Measurements from ENCODE around the gene OXER1.

OXER1 gene

GRCh38 chr2:42800461-42800962 lies 36.6 kb upstream of the OXER1 start:
- DNase-seq (no peak), ATAC-seq (replicated peaks) (no peak)
- no peak overlapping the region for H3K4me3 Mint-ChIP-seq
- no peaks in the 10 kb centered on the region for H3K9me3 Mint-ChIP-seq
- H3K27me3 Mint-ChIP-seq, result no peaks in the 10 kb centered on the region
- H3K4me1 Mint-ChIP-seq, result peaks cover 10 to 12% of the 10 kb centered on the region in 2 donors
- H3K36me3 Mint-ChIP-seq, result peaks cover 7 to 12% of the 10 kb centered on the region in 2 donors
- H3K27ac Mint-ChIP-seq, result no peak overlapping the region

GRCh38 chr2:42799881-42800280 lies 35.9 kb upstream of the OXER1 start:
- H3K27ac Mint-ChIP-seq, result no peak overlapping the region
- peaks cover 7 to 13% of the 10 kb centered on the region in 2 donors for H3K36me3 Mint-ChIP-seq
- no peak overlapping the region for H3K4me3 Mint-ChIP-seq
- H3K27me3 Mint-ChIP-seq, result no peaks in the 10 kb centered on the region
- H3K9me3 Mint-ChIP-seq, result no peaks in the 10 kb centered on the region
- peaks cover 11 to 19% of the 10 kb centered on the region in 2 donors for H3K4me1 Mint-ChIP-seq
- ATAC-seq (replicated peaks), result no peak
- no peak for DNase-seq

DNA sequence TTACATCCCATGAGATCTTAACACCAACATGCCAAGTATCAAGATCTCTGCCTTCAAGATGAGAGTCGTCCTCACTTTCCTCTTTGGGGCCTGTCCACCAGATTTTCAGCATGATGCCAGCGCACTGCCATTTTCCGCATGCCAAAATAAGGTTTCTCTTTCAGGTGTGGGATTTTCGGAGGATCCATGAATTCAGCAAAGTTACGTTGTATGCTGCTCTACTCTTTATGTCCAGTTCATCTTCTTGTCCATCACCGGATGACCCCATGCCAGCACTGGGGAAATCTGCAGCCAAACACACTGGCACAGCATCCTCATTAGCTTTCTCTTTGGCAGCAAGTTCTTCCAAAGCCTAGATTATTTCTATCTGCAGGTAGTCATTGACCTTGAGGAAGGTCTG lies 33.3 kb upstream of the OXER1 start:
- no peak overlapping the region for H3K4me3 Mint-ChIP-seq
- no peak overlapping the region for H3K27ac Mint-ChIP-seq
- DNase-seq (no peak), ATAC-seq (replicated peaks) (no peak)
- peaks cover 22 to 41% of the 10 kb centered on the region in 2 donors for H3K4me1 Mint-ChIP-seq
- H3K36me3 Mint-ChIP-seq, result peaks cover 13 to 19% of the 10 kb centered on the region in 2 donors
- no peaks in the 10 kb centered on the region for H3K27me3 Mint-ChIP-seq
- H3K9me3 Mint-ChIP-seq, result no peaks in the 10 kb centered on the region

GRCh38 chr2:42796427-42797248 lies 32.7 kb upstream of the OXER1 start:
- no peak for DNase-seq
- Mint-ChIP-seq H3K27me3 (no peaks in the 10 kb centered on the region), H3K27ac (peak overlapping the region; percentile 33), H3K9me3 (no peaks in the 10 kb centered on the region), H3K4me1 (peaks cover 27 to 47% of the 10 kb centered on the region in 2 donors), H3K36me3 (peaks cover 13 to 18% of the 10 kb centered on the region in 2 donors), H3K4me3 (peak overlapping the region in 1 of 2 donors; percentile 1)
- ATAC-seq (replicated peaks), result peak in 1 of 2 donors; percentile 57

DNA sequence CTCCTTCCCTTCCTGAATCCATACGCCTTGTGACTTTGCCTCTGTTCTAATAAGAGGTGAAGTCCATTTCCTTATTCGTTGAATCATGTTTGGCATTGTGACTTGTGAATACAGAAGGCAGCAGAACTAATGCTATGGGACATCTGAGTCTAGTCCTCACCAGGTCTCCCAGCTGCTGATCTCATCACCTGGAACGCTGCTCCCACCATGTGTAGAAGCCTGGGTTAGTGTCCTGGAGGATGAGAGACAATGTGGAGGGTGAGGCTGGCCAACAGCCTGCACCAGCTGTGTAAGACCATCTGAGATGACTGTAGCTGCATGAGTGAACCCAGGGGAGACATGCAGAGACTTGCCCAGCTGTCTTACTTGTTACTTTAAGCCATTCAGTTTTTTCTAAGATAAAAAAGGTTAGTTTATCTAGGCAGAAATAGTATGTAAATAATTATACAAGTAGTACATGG lies 31.9 kb upstream of the OXER1 start:
- Mint-ChIP-seq H3K9me3 (no peaks in the 10 kb centered on the region), H3K36me3 (peaks cover 14 to 19% of the 10 kb centered on the region in 2 donors), H3K4me1 (peaks cover 35 to 55% of the 10 kb centered on the region in 2 donors), H3K27ac (peak overlapping the region; percentile 81), H3K27me3 (no peaks in the 10 kb centered on the region), H3K4me3 (no peak overlapping the region)
- no peak for DNase-seq
- no peak for ATAC-seq (replicated peaks)

DNA sequence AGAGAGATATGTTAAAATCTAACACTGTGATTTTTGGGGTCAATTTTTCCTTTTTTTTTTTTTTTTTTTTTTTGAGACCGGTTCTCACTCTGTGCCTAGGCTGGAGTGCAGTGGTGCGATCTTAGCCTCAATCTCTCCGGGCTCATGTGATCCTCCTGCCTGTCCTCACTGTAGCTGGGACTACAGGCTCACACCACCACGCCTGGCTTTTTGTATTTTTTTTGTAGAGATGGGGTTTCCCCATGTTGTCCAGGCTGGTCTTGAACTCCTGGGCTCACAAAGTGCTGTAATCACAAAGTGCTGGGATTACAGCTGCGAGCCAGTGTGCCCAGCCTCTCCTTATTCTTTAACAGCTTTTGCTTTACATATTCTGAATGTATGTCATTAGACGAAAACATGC lies 31.3 kb upstream of the OXER1 start:
- no peaks in the 10 kb centered on the region for H3K27me3 Mint-ChIP-seq
- H3K9me3 Mint-ChIP-seq, result no peaks in the 10 kb centered on the region
- no peak for ATAC-seq (replicated peaks)
- no peak overlapping the region for H3K4me3 Mint-ChIP-seq
- peak overlapping the region; percentile 81 for H3K27ac Mint-ChIP-seq
- peaks cover 11 to 19% of the 10 kb centered on the region in 2 donors for H3K36me3 Mint-ChIP-seq
- no peak for DNase-seq
- H3K4me1 Mint-ChIP-seq, result peaks cover 34 to 56% of the 10 kb centered on the region in 2 donors

DNA sequence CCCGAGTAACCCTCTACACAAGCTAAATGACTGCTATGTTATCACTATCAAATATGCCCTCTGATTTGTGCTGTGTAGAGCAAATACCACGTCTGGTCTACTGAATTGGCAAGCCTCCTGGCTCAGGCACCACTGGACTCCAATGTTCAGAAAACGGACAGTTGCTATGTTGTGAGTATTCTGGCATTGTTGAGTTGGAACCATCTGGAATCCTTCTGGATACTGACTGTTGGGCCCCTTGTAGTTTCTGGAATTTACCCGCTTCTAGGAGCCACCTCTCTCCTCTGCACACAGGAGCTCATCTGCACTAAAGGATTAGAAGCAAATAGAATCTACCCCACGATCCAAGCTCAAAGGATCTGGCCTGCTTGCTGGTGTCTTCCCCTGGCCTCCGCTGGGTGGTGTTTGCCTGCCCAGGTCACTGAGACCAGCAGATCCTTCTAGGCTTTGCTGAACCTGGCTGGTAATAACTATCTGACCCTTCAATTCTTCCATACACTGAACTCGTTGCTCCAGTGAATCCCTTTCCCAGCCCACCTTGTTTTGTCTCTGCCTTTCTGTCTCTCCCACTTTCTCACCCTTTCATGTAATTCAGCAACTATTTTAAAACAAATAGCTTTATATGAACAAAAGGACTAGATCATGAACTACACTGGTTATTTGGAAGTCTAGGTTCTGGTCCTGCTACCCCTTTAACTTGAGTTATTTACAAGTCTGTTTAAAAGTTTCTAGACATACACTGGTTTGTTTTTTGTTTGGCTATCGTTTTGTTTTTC lies 30.5 kb upstream of the OXER1 start:
- no peak for ATAC-seq (replicated peaks)
- Mint-ChIP-seq H3K36me3 (peaks cover 15 to 21% of the 10 kb centered on the region in 2 donors), H3K27ac (no peak overlapping the region), H3K27me3 (no peaks in the 10 kb centered on the region), H3K4me1 (peaks cover 34 to 56% of the 10 kb centered on the region in 2 donors), H3K9me3 (no peaks in the 10 kb centered on the region), H3K4me3 (peak overlapping the region; percentile 42)
- no peak for DNase-seq

- peaks cover 35 to 59% of the 10 kb centered on the region in 2 donors for H3K4me1 Mint-ChIP-seq
- DNase-seq, result no peak
- ATAC-seq (replicated peaks), result peak in 1 of 2 donors; percentile 1
- no peaks in the 10 kb centered on the region for H3K27me3 Mint-ChIP-seq
- no peaks in the 10 kb centered on the region for H3K9me3 Mint-ChIP-seq
- H3K4me3 Mint-ChIP-seq, result peak overlapping the region; percentile 88 to 90
- H3K27ac Mint-ChIP-seq, result peak overlapping the region; percentile 2
- H3K36me3 Mint-ChIP-seq, result peaks cover 15 to 23% of the 10 kb centered on the region in 2 donors
Measured at GRCh38 chr2:42793334-42794270, 29.7 kb upstream of the OXER1 start.

- Mint-ChIP-seq H3K36me3 (peaks cover 15 to 20% of the 10 kb centered on the region in 2 donors), H3K4me3 (peak within 1 kb of the TSS; percentile 88 to 90), H3K9me3 (no peaks in the 10 kb centered on the region), H3K27ac (peak within 1 kb of the TSS; percentile 94), H3K4me1 (peaks cover 42 to 67% of the 10 kb centered on the region in 2 donors), H3K27me3 (no peaks in the 10 kb centered on the region)
- ATAC-seq (replicated peaks), result peak; percentile 62 to 64
- peak; percentile 39 for DNase-seq
Measured at GRCh38 chr2:42792583-42793333, 28.8 kb upstream of the OXER1 start, which contains the start of gene HAAO. Gene HAAO, minus strand, starts transcription at chr2:42792583. Its CDS starts 47 bp downstream, at chr2:42792536.

DNA sequence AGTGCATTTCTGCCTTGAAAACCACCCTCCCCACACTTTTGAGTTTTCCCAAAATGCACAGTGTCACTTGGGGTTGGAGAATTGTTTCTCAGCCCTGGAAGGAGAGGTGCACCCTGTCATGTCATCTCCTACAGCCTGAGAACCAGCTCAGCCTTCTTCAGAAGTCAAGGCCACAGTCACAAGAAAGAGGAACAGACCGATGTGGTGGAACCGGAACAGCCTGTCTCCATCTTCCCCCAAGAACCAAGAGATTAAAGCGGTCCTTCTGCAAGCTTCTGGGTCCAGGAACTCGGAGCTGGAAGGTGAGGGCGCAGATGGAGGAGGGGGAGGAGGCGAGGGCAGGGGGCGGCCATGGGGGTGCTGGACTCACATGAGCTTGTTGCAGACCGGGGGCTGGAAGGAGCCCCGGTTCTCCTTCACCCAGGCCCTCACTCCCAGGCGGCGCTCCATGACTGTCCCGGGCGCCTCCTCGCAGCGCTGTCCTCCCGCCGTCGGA lies 28.2 kb upstream of the OXER1 start:
- Mint-ChIP-seq H3K9me3 (no peaks in the 10 kb centered on the region), H3K36me3 (peaks cover 15 to 20% of the 10 kb centered on the region in 2 donors), H3K4me1 (peaks cover 42 to 70% of the 10 kb centered on the region in 2 donors), H3K27me3 (no peaks in the 10 kb centered on the region), H3K27ac (peak overlapping the region; percentile 94), H3K4me3 (peak overlapping the region; percentile 88 to 90)
- peak; percentile 65 to 67 for ATAC-seq (replicated peaks)
- no peak for DNase-seq

- Mint-ChIP-seq H3K4me1 (peaks cover 41 to 67% of the 10 kb centered on the region in 2 donors), H3K27me3 (no peaks in the 10 kb centered on the region)
- ATAC-seq (replicated peaks), result no peak
Measured at GRCh38 chr2:42791606-42792005, 27.7 kb upstream of the OXER1 start.

GRCh38 chr2:42789751-42790150 lies 25.8 kb upstream of the OXER1 start:
- Mint-ChIP-seq H3K36me3 (peaks cover 10 to 18% of the 10 kb centered on the region in 2 donors), H3K4me3 (no peak overlapping the region)

More at GRCh38 chr2:42791606-42792005, 27.7 kb upstream of the OXER1 start:
- Mint-ChIP-seq H3K4me3 (peak overlapping the region; percentile 88 to 90), H3K27ac (peak overlapping the region; percentile 94), H3K9me3 (no peaks in the 10 kb centered on the region), H3K36me3 (peaks cover 18 to 21% of the 10 kb centered on the region in 2 donors)
- DNase-seq, result no peak

GRCh38 chr2:42788882-42789281 lies 24.9 kb upstream of the OXER1 start:
- ATAC-seq (replicated peaks) (no peak), DNase-seq (no peak)
- Mint-ChIP-seq H3K27ac (no peak overlapping the region), H3K27me3 (no peaks in the 10 kb centered on the region), H3K36me3 (peaks cover 7 to 17% of the 10 kb centered on the region in 2 donors), H3K4me3 (no peak overlapping the region), H3K4me1 (peaks cover 27 to 41% of the 10 kb centered on the region in 2 donors), H3K9me3 (no peaks in the 10 kb centered on the region)

More at GRCh38 chr2:42789751-42790150, 25.8 kb upstream of the OXER1 start:
- DNase-seq (no peak), ATAC-seq (replicated peaks) (no peak)
- Mint-ChIP-seq H3K27me3 (no peaks in the 10 kb centered on the region), H3K4me1 (peaks cover 32 to 50% of the 10 kb centered on the region in 2 donors), H3K9me3 (no peaks in the 10 kb centered on the region), H3K27ac (no peak overlapping the region)
